ENCODE data around the gene CCDC51. TPM values are rescaled to one million over a fixed set of nuclear protein-coding genes. Genes with fewer than 3 reads are reported as not detected.
A peak's percentile ranks its signal among the peaks of the same experiment; 100 is the strongest.

Gene CCDC51
- total and polyA plus RNA-seq, 2 of the 13 experiments (the other 11 are each of a cell fraction or from before 2014, with no cell fraction given): 18.1 to 29.4 TPM

GRCh38 chr3:48431224-48432029, 8.5 kb downstream of the CCDC51 start (continued):
- TF ChIP-seq ZNF367 (CRISPR knock-in tag; IDR thresholded peaks at IDR 0.05; ENCODE audit: borderline replicate concordance) (no peak), KLF16 (CRISPR knock-in tag; IDR thresholded peaks at IDR 0.05) (peak in 1 of 2 experiments; percentile 69; a peak in 1 of 4 replicates), ATM (IDR thresholded peaks at IDR 0.05; ENCODE audit: borderline replicate concordance) (no peak), TARDBP (CRISPR knock-in tag; IDR thresholded peaks at IDR 0.05) (peak; percentile 91), TEF (CRISPR knock-in tag; IDR thresholded peaks at IDR 0.05) (no peak), ZNF510 (CRISPR knock-in tag; IDR thresholded peaks at IDR 0.05; ENCODE audit: low read depth) (no peak), NCOR1 (IDR thresholded peaks at IDR 0.05; ENCODE audit: borderline replicate concordance, low read length) (peak; percentile 68; the same call in 1 of the 2 replicates), ZNF138 (CRISPR knock-in tag; IDR thresholded peaks at IDR 0.05; ENCODE audit: low read depth) (no peak), CREB1 (IDR thresholded peaks at IDR 0.05) (no peak), CREB1 (CRISPR knock-in tag; IDR thresholded peaks at IDR 0.05) (0 out of 2 replicates have a peak, but pooled peaks have one; percentile 48), ZNF350 (CRISPR knock-in tag; IDR thresholded peaks at IDR 0.05; ENCODE audit: borderline replicate concordance, low read depth) (peak; percentile 61; the same call in 1 of the 2 replicates), ARNT2 (CRISPR knock-in tag; IDR thresholded peaks at IDR 0.05; ENCODE audit: low read depth) (peak; percentile 46; the same call in 1 of the 2 replicates), ZBED4 (CRISPR knock-in tag; IDR thresholded peaks at IDR 0.05; ENCODE audit: borderline replicate concordance) (peak; percentile 70; the same call in 1 of the 2 replicates), IKZF5 (CRISPR knock-in tag; IDR thresholded peaks at IDR 0.05) (peak; percentile 75), NCOA2 (CRISPR knock-in tag; IDR thresholded peaks at IDR 0.05) (peak; percentile 92), ZFAT (CRISPR knock-in tag; conservative IDR thresholded peaks at IDR 0.05) (no peak), KAT8 (CRISPR knock-in tag; IDR thresholded peaks at IDR 0.05) (peak; percentile 56), KDM5B (CRISPR knock-in tag; IDR thresholded peaks at IDR 0.05; ENCODE audit: borderline replicate concordance) (no peak), MED8 (CRISPR knock-in tag; IDR thresholded peaks at IDR 0.05; ENCODE audit: insufficient replicate concordance) (no peak), ZNF329 (CRISPR knock-in tag; IDR thresholded peaks at IDR 0.05; ENCODE audit: low read depth) (no peak), ZNF570 (CRISPR knock-in tag; IDR thresholded peaks at IDR 0.05; ENCODE audit: borderline replicate concordance) (no peak), ZBTB7B (CRISPR knock-in tag; IDR thresholded peaks at IDR 0.05) (peak; percentile 99), CENPT (CRISPR knock-in tag; IDR thresholded peaks at IDR 0.05; ENCODE audit: low read depth) (no peak), KDM3A (CRISPR knock-in tag; IDR thresholded peaks at IDR 0.05; ENCODE audit: low read depth) (peak; percentile 28; the same call in 1 of the 2 replicates), MTA1 (CRISPR knock-in tag; IDR thresholded peaks at IDR 0.05; ENCODE audit: borderline replicate concordance) (peak; percentile 85)

All from HepG2 (cell line).